ENCODE data around the gene OGG1.

OGG1 gene

DNA sequence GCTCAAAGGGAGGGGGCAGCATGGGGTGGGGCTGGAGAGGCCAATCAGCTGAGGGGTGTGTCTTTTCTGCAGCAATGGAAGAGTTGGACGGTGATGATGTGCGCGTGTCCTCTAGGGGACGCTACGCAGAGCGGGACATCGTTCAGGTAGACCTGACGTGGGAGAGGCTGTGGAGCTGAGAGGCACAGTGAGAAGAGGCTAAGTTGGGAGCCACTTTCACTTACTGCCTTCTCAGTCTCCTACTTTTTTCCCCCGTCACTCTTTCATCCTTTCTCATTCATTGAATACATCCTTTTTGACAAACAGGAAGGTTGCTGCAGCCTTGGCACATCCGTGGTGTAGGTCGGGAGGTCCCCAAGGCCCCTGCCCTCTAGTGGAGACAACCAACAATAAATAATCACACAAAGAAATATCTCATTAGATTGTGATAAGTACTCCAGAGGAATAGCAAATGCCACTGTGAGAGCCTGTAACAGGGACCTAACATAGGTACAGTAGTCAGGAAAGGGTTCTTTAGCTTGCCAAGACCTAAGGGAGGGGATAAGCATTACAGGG, 22.6 kb upstream of the OGG1 start:
- in situ Hi-C loops (cut with MboI; ENCODE audit: low sequenced_read_pairs), result no loop called here

DNA sequence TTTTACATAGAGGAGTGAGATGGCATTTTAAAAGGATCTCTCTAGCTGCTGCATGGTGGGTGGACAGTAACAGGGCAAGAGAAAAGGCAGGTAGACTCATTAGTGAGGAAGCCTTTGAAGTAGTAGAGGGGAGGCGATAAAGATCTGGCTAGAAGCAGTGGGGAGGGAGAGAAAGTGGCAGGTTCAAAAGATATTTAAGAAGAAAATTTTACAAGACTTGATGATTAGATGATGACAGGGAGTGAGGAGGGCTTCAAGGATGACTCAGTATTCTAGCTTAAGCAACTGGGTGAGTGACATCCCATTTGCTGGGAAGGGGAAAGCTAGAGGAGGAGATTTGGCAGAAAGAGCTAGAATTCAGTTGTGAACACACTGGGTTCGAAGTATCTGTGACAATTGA, 22.0 kb upstream of the OGG1 start:
- in situ Hi-C loops (cut with MboI; ENCODE audit: low sequenced_read_pairs), result no loop called here

DNA sequence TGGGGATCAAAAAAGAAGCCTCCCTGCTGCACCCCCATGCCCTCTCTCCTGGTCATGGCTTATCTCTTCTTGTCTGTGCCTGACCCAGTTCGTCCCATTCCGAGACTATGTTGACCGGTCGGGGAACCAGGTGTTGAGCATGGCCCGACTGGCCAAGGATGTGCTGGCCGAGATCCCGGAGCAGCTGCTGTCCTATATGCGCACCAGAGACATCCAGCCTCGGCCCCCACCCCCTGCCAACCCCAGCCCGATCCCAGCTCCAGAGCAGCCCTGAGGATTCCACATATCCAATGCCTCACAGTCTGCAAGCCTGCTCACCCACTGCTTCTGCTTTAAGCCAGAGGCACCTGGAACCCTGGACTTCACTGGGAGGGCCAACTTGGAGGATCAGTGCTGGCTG, 20.3 kb upstream of the OGG1 start:
- in situ Hi-C loops (cut with MboI; ENCODE audit: low sequenced_read_pairs), result no loop called here

DNA sequence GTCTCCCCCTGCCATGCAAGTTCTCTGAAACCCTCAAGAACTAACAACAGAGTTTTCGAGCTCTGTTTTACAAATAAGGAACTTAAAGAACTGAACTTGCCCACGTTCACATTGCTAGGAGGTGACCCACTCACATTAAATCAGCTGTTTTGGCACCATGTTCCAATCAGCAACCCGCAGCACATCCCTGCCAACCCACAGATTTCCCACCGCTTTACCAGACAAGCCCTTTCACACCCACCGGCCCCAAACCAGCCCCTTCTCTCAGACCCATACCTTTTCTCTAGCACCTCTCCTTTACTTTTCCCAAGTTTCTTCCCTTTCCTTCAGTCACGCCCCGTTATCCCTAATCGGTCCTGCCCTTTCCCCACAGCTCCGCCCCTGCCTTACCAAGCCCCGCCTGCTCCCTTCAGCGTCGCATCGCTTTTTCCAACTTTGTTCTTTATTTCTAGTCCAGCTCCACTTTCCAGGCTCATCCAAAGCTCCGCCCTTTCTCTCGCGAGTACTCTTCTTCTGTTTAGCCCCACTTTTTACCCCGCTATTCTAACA, 19.0 kb upstream of the OGG1 start:
- in situ Hi-C loops (cut with MboI; ENCODE audit: low sequenced_read_pairs), result no loop called here

GRCh38 chr3:9731206-9732079, 18.3 kb upstream of the OGG1 start, which contains the start of gene BRPF1:
Gene BRPF1 (plus strand): TSS chr3:9731735. CDS start chr3:9734141, 2,406 bp downstream.
- in situ Hi-C loops (cut with MboI; ENCODE audit: low sequenced_read_pairs), result no loop called here

DNA sequence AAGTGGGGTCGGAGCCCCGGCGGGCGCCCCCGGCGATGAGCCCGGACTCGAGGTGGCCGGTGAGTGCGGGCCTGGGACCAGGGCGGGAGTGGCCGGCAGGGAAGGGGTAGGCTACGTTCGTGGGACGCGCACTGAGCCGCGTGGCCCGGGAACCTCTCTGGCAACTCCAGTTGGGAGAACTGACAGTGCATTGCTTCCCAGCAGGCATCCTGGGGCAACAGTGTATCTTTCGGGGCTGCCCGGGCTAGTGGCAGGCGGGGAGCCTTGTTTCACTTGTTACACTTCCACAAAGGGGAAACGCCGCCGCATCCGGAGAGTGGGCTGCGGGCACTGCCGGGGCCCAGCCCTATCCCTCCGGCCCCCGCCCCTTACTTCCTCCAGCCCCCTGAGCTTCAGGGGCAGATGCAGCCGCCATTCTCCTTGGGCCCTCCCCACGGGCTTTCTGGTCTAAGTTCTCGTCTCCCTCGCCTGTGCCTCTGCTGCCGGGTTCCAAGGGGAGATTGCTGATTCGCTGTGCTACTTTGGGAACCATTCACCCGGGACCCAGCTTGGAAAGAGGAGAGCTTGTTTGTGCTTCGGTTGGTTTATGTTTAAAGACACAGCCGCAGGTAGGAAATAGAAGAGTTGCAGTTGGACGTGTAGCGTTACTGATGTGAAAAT, 17.5 kb upstream of the OGG1 start:
- in situ Hi-C loops (cut with MboI; ENCODE audit: low sequenced_read_pairs), result no loop called here

- in situ Hi-C loops (cut with MboI; ENCODE audit: low sequenced_read_pairs), result no loop called here
Measured at GRCh38 chr3:9732740-9733115, 17.0 kb upstream of the OGG1 start.

GRCh38 chr3:9736831-9737230, 12.9 kb upstream of the OGG1 start:
- in situ Hi-C loops (cut with MboI; ENCODE audit: low sequenced_read_pairs), result no loop called here

DNA sequence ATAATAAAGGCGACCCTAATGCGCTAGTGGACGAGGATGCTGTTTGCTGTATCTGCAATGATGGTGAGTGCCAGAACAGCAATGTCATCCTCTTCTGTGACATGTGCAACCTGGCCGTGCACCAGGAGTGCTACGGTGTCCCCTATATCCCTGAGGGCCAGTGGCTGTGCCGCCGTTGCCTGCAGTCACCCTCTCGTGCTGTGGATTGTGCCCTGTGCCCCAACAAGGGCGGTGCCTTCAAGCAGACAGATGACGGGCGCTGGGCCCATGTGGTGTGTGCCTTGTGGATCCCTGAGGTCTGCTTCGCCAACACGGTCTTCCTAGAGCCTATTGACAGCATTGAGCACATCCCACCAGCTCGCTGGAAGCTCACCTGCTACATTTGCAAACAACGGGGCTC, 10.6 kb upstream of the OGG1 start:
- in situ Hi-C loops (cut with MboI; ENCODE audit: low sequenced_read_pairs), result no loop called here

GRCh38 chr3:9742560-9742959, 7.2 kb upstream of the OGG1 start:
- in situ Hi-C loops (cut with MboI; ENCODE audit: low sequenced_read_pairs), result no loop called here

- in situ Hi-C loops (cut with MboI; ENCODE audit: low sequenced_read_pairs), result no loop called here
Measured at GRCh38 chr3:9743548-9743947, 6.2 kb upstream of the OGG1 start.

DNA sequence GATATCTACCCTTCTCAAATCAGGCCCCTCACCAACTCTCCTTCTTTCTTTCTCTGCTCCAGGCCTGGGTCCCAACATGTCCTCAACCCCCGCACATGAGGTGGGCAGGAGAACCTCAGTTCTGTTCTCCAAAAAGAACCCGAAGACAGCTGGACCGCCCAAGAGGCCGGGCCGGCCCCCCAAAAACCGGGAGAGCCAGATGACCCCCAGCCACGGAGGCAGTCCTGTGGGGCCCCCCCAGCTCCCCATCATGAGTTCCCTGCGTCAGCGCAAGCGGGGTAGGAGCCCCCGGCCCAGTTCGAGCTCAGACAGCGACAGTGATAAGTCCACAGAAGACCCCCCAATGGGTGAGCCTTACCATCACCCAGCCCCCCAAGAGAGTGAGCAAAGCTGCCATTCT, 5.6 kb upstream of the OGG1 start:
- in situ Hi-C loops (cut with MboI; ENCODE audit: low sequenced_read_pairs), result no loop called here

- in situ Hi-C loops (cut with MboI; ENCODE audit: low sequenced_read_pairs), result no loop called here
Measured at GRCh38 chr3:9745521-9745920, 4.2 kb upstream of the OGG1 start.

DNA sequence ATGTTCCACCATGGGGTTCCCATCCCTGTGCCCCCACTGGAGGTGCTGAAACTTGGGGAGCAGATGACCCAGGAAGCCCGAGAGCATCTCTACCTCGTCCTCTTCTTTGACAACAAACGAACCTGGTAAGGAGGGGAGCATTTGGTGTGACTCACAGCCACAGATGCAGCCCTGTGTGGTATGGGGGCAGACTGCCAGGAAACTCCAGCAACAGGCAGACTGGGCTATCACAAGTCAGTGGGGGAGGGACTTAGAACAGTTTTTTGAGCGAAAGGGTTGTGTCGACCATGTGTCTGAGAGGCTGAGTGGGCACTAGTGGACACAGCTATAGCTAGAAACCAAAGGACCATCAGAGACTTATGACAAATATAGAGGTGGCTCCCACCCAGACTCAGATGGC, 3.4 kb upstream of the OGG1 start:
- in situ Hi-C loops (cut with MboI; ENCODE audit: low sequenced_read_pairs), result no loop called here

GRCh38 chr3:9747267-9747666, 2.5 kb upstream of the OGG1 start:
- in situ Hi-C loops (cut with MboI; ENCODE audit: low sequenced_read_pairs), result no loop called here

- in situ Hi-C loops (cut with MboI; ENCODE audit: low sequenced_read_pairs), result no loop called here
Measured at GRCh38 chr3:9748031-9748430, 1.7 kb upstream of the OGG1 start.

GRCh38 chr3:9749296-9749644, 482 bp upstream of the OGG1 start:
- in situ Hi-C loops (cut with MboI; ENCODE audit: low sequenced_read_pairs), result no loop called here

DNA sequence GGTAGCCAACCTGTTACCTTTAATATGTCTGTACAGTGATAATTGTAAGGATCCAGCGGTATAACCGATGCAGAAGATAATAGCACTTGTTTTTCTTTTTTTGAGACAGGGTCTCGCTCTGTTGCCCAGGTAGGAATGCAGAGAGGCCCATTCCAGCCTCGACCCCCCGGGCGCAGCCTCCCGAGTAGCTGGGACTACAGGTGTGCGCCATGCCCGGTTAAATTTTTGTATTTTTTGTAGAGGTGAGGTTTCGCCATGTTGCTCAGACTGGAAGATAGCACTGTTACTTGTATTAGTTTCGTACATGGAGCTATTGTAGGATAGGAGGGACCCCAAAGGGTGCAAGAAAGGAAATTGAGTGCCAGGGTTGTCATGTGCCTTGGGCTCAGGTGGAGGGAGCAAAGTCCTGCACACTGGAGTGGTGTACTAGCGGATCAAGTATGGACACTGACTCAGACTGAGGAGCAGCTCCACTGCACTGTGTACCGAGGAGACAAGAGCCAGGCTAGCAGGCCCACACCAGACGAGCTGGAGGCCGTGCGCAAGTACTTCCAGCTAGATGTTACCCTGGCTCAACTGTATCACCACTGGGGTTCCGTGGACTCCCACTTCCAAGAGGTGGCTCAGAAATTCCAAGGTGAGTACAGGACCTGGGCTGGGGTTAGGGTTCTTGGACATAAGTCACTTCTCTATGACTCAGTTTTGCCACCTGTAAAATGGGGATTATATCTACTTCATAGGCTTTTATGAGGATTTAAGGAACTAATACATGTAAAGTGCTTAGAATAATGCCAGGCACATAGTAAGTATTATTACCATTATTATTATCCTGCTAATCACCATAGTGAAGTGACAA, 1.0 kb downstream of the OGG1 start:
- in situ Hi-C loops (cut with MboI; ENCODE audit: low sequenced_read_pairs), result no loop called here

DNA sequence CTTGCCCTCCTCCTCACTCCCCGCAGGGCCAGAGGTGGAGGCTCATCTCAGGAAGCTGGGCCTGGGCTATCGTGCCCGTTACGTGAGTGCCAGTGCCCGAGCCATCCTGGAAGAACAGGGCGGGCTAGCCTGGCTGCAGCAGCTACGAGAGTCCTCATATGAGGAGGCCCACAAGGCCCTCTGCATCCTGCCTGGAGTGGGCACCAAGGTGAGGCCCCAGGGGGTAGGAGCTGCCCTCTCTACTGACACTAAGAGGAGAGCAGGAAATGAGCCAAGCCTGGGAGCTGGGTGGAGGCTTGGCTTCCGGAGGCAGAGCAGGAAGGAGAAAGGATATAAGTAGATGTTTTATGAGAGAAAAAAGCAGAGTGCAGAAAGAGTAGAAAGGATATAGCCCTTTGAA, 4.9 kb downstream of the OGG1 start:
- in situ Hi-C loops (cut with MboI; ENCODE audit: low sequenced_read_pairs), result no loop called here

DNA sequence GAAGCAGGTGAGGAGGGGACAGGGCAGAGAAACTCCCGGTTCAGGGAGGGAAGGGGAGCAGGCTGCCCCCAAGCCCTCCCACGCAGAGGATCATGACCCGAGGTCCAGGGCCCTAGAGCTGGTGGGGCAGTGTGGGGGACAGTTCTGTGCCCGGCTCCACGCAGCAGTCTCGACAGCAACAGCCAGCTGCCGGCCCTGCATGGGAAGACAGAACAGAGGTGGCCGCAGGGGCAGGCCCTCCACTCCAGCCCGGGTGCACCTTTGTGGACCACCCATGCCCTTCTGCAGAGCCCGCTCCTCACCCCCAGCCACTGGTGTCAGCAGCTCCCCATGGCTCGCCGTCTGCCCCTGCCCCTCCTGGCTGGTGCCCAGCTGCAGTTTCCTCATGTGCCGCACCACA, 7.7 kb downstream of the OGG1 start:
- in situ Hi-C loops (cut with MboI; ENCODE audit: low sequenced_read_pairs), result no loop called here
